GM19239 (cell line): ENCODE measurements around the gene CDH13.

ENCODE experiments used
- DNase-seq: peaks from one replicate; pipeline ENCODE4 v3.0.0; 2011; ENCODE audit warnings: low spot score; ENCODE audit not compliant: insufficient read length
- FAIRE-seq: peaks from 2 replicates; lab custom pipeline; 2011; peaks lifted over from hg19 to GRCh38; lab: Jason Lieb, UNC

CDH13 gene

DNA sequence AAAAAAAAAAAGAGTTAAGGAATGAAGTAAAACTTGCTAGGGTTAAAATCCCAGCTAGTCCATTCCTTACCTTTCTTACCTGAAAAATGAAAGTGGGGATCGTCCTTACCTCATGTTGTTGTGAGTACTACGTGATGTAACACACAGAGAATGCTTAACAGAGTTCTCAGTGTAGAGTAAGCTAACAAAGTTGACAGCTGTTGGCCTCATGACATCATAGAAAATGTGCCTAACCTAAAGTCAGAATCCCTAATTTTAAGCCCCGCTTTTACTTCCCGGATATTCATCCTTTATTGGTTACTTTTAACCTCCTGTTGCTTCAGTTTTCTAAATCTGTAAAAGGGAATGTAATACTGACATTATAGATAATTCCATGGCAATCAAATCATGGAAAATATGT lies 675.2 kb downstream of the CDH13 start:
- FAIRE-seq, result no peak
- DNase-seq, result no peak

DNA sequence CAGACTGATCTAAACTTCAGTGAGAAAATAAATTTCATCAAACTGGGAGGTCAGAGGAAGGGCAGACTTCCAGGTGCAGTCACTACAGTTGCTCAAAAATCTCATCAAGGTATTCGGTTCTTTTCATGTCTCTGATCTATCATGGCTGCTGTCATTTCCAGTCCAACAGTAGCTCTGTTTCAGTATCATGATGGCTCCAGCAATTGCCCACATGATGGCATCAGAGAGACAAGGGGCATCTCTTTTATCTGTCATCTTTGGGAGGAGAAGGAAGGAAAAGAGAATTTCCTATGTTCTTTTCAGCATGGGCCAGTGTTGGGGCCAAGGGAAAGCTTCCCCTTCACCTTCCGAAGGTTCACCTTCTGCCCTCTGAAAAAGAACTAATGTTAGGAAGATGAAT lies 676.1 kb downstream of the CDH13 start:
- FAIRE-seq (no peak), DNase-seq (no peak)

DNA sequence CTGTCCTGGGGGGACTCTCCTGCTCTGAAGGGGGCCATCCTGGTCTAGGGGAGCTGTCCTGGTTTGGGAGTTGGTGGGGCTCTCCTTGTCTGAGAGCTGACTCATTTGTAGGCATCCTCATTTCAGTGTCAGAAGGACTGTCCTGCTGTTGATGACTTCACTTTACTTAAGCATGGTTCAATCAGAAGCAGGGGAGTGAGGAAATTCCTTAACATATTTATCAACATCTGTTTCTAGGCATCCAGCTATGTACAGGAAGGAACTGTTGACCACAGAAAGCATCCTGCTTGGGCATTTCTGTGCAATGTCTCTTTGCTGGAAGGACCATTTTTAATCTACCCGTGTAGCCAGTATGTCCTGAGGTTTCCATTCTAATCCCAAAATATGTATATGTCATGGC lies 678.3 kb downstream of the CDH13 start:
- FAIRE-seq (no peak), DNase-seq (no peak)

DNA sequence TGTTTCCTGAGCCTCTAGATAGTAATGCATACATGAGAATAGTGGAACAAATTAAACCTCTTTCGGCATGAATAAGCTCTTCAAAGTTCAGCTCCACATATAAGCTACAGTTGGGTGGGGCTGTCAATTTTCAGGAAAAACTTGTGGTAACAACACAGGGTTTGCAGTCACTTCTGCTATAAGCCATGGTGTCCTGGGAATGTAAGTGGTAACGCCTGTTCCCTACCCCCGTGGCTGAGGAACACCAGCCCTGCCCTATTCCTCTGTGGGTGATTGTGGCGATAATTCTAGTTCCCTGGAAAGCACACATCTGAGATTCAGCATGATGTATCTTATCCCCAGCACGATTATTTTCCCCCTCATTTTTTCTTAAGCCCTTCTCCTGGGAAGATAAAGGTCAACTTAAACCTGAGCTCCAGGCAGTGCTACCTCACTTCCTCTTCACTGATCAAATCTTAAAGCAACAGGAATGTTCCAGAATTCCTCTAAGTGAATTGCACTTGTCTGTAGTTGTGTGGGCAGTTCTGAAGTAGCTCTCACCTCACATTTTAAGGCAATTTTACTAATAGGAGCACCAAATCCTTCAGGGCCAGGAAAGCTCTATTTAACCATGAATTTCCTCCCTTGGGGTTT lies 680.3 kb downstream of the CDH13 start:
- DNase-seq, result no peak
- no peak for FAIRE-seq

GRCh38 chr16:83307594-83307992 lies 680.8 kb downstream of the CDH13 start:
- FAIRE-seq, result no peak
- DNase-seq, result no peak

DNA sequence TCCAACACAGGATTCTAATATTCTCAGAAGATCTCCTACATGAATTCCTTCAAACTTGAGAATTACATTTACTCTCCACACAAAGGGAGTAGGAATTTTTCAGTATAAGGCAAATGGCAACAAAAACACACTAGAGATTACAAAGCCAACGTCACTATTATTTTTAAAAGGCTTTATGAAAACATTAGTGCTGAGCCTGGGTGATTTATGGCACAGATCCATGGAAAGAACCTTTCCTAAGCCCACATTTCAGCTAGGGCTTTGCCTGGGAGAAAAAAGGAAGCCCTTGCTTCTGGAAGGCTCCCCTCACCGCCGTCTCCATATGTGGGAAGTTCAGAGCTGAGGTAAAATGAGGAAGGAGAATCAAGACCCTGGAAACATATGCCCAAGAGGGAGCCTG lies 681.6 kb downstream of the CDH13 start:
- no peak for FAIRE-seq
- DNase-seq, result no peak

DNA sequence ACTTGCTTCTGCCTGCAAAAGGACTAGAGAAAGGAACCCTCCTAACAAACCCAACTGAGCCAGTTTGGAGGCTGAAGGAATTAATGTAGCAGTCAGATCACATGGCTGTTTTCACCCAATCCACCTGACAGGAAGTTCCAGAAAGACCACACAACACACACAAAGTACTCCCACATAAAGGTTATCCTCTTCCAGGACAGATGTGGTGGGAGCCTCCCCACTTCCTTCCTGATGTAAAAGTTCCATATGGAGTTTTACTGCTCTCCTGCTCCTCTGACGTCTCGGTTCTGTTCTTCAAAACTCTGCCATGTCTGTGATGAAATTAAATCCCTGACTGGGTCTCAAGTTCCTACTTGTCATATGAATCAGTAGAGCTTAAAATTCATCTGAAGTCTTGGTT lies 684.0 kb downstream of the CDH13 start:
- FAIRE-seq (no peak), DNase-seq (no peak)

GRCh38 chr16:83312015-83312717 lies 685.4 kb downstream of the CDH13 start:
- DNase-seq (no peak), FAIRE-seq (no peak)

- no peak for FAIRE-seq
- no peak for DNase-seq
These were observed 686.0 kb downstream of the CDH13 start for GRCh38 chr16:83312718-83313245.

DNA sequence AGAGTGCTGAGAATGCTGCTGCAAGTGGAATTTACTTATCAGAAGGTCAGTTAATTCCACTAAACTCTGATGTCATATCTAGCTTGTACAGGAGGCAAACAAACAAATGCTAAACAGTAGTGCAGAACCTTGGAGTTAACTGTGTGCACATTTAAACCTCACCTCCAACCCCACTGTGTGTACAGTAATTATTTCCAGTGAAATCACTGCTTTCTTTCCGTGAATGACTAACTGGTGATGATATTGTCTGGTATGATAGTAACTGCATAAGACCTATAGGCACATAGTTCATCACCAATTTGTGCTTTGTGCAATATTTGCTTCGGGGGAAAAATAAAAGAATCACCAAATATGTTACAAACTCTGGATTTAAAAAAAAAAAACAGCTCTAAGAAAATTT lies 688.5 kb downstream of the CDH13 start:
- no peak for DNase-seq
- no peak for FAIRE-seq

- DNase-seq, result no peak
These were observed 689.7 kb downstream of the CDH13 start for GRCh38 chr16:83316458-83316857.

GRCh38 chr16:83318390-83318789 lies 691.6 kb downstream of the CDH13 start:
- DNase-seq (no peak), FAIRE-seq (no peak)

More at GRCh38 chr16:83316458-83316857, 689.7 kb downstream of the CDH13 start:
- no peak for FAIRE-seq

- DNase-seq (no peak), FAIRE-seq (no peak)
These were observed 702.2 kb downstream of the CDH13 start for GRCh38 chr16:83328936-83329335.

GRCh38 chr16:83329441-83329840 lies 702.7 kb downstream of the CDH13 start:
- FAIRE-seq (no peak), DNase-seq (no peak)

DNA sequence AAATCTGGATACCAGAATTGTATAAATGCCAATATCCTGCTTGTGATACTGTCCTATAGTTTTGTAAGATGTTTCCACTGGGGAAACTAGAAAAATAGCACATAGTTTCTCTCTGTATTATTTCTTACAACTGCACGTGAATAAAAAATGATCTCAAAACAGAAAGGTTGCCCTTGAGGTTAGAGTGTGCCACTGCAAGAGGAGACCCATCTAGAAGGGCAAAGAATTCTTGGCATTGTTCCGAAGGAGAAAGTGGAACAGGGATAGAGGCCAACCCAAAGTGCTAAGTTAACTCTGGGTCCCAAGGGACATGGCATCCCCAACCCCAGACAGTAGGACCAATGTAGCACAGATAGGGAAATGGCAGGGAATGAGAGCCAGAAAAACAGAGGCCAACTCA lies 703.5 kb downstream of the CDH13 start:
- no peak for DNase-seq
- no peak for FAIRE-seq

DNA sequence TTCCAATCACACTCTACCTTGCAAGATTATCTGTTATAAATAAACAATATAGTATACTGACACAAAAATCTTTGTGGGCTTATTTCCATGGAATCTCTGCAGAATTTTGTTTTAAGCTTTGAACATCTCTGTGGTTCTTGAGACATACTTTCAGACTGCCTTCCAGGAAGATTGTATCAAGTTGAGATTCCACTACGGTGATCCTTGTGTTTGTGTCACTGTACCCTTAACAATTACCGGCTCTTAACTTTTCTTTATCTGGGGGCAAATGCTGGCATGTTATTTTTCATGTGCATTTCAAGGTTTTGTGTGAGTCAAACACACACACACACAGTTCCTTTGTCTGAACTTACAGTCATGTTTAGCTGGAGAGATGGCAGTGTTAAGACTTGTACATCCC lies 708.3 kb downstream of the CDH13 start:
- DNase-seq, result no peak
- FAIRE-seq, result no peak

- DNase-seq (no peak), FAIRE-seq (no peak)
These were observed 709.8 kb downstream of the CDH13 start for GRCh38 chr16:83336603-83337002.

DNA sequence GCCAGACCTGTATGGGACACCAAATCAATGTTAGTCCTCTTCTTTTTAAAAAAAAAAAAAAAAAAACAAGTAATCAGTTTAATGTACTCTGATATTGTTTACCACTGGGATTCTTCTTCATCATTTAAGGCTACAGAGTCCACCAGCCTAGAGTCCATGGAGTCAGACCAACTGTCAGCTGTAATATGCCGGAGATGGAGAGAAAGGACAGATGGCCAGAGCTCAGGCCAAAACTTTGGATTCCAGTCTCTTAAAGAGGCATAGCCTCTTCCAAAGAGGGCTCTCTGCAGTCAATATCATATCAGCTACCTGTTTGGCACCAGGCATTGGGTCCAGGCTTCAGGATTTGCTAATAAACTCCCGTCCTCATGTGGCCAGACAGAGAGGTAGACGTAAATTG lies 711.4 kb downstream of the CDH13 start:
- FAIRE-seq (no peak), DNase-seq (no peak)

GRCh38 chr16:83338941-83339340 lies 712.2 kb downstream of the CDH13 start:
- DNase-seq (no peak), FAIRE-seq (no peak)

DNA sequence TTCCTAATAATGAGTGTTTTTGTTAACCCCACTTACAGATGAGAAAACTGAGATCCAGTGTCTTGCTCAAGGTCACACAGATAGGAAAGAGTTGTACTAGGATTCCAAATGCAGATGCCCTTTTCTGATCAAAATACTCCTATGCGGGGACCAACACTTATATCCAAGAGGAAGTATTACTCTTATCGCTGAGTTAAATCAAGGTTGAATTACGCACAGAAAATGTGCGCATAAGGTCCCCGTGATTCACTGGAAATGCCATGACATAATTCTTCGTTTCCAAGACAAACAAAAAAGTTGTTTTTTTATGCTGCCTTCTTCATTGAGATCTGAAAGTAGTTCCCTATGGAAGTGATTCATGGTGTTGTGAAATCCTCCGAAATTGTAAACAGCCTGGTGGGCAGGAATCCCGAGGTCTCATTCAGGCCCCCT lies 717.2 kb downstream of the CDH13 start:
- FAIRE-seq (no peak), DNase-seq (no peak)

- FAIRE-seq (no peak), DNase-seq (no peak)
These were observed 719.3 kb downstream of the CDH13 start for GRCh38 chr16:83345846-83346640.
